HepG2 (cell line): Measurements from ENCODE around the gene ADI1. TPM values are rescaled to one million over a fixed set of nuclear protein-coding genes. Genes with fewer than 3 reads are reported as not detected.
A peak's percentile ranks its signal among the peaks of the same experiment; 100 is the strongest.

Source experiments
- AHR ChIP-seq: IDR thresholded peaks from 2 replicates; pipeline ENCODE4 v1.6.1; 2018; ENCODE audit warnings: missing genetic modification reagents, missing compliant biosample characterization
- ATF1 ChIP-seq: IDR thresholded peaks from 2 replicates; pipeline ENCODE4 v1.6.1; 2016; ENCODE audit warnings: mild to moderate bottlenecking, control low read depth
- ATRX ChIP-seq: sonication (generic); formaldehyde crosslinking; IDR thresholded peaks from 2 replicates; pipeline ENCODE4 v1.4.0; 2020; ENCODE audit warnings: missing genetic modification reagents, borderline replicate concordance
- BRCA1 ChIP-seq: sonication (generic); formaldehyde crosslinking; IDR thresholded peaks from 2 replicates; pipeline ENCODE4 v1.4.0; 2020; ENCODE audit warnings: missing genetic modification reagents
- CENPX ChIP-seq: sonication (generic); formaldehyde crosslinking; IDR thresholded peaks from 2 replicates; pipeline ENCODE4 v1.9.0; 2021; ENCODE audit warnings: mild to moderate bottlenecking, missing genetic modification reagents, moderate library complexity
- CHCHD3 ChIP-seq: sonication (generic); formaldehyde crosslinking; IDR thresholded peaks from 2 replicates; pipeline ENCODE4 v1.8.0; 2022; ENCODE audit warnings: mild to moderate bottlenecking, missing genetic modification reagents, moderate library complexity
- ETV5 ChIP-seq: IDR thresholded peaks from 2 replicates; pipeline ENCODE4 v1.6.1; 2018; ENCODE audit warnings: missing biosample characterization, missing genetic modification reagents, inconsistent platforms, borderline replicate concordance
- NR1H2 ChIP-seq: sonication (generic); formaldehyde crosslinking; IDR thresholded peaks from 2 replicates; pipeline ENCODE4 v1.8.1; 2022; ENCODE audit warnings: low read depth, missing genetic modification reagents, borderline replicate concordance
- PATZ1 ChIP-seq: sonication (generic); formaldehyde crosslinking; IDR thresholded peaks from 2 replicates; pipeline ENCODE4 v1.4.0; 2020; ENCODE audit warnings: missing genetic modification reagents
- RCOR2 ChIP-seq: IDR thresholded peaks from 2 replicates; pipeline ENCODE4 v1.6.1; 2016; ENCODE audit warnings: missing biosample characterization, missing genetic modification reagents
- SALL1 ChIP-seq: sonication (generic); formaldehyde crosslinking; IDR thresholded peaks from 2 replicates; pipeline ENCODE4 v1.8.0; 2022; ENCODE audit warnings: mild to moderate bottlenecking, missing genetic modification reagents
- THAP11 ChIP-seq: IDR thresholded peaks from 2 replicates; pipeline ENCODE4 v1.6.1; 2016; ENCODE audit warnings: missing biosample characterization, missing genetic modification reagents
- ZFAT ChIP-seq: sonication (generic); formaldehyde crosslinking; conservative IDR thresholded peaks from 2 replicates; pipeline ENCODE4 v1.8.1; 2023; ENCODE audit warnings: missing genetic modification reagents, inconsistent platforms
- ZNF274 ChIP-seq: sonication (generic); formaldehyde crosslinking; IDR thresholded peaks from 2 replicates; pipeline ENCODE4 v1.5.1; 2020; ENCODE audit warnings: mild to moderate bottlenecking, missing genetic modification reagents
- ZNF292 ChIP-seq: sonication (generic); formaldehyde crosslinking; IDR thresholded peaks from 2 replicates; pipeline ENCODE4 v1.8.1; 2022; ENCODE audit warnings: mild to moderate bottlenecking, low read depth, missing genetic modification reagents, borderline replicate concordance
- ZNF556 ChIP-seq: sonication (generic); formaldehyde crosslinking; IDR thresholded peaks from 2 replicates; pipeline ENCODE4 v1.4.0; 2020; ENCODE audit warnings: mild to moderate bottlenecking, missing genetic modification reagents, borderline replicate concordance
- ZNF75D ChIP-seq: sonication (generic); formaldehyde crosslinking; IDR thresholded peaks from 2 replicates; pipeline ENCODE4 v1.8.1; 2023; ENCODE audit warnings: missing genetic modification reagents, mild to moderate bottlenecking, borderline replicate concordance
- ZNF879 ChIP-seq: sonication (generic); formaldehyde crosslinking; IDR thresholded peaks from 2 replicates; pipeline ENCODE4 v1.8.1; 2023; ENCODE audit warnings: missing genetic modification reagents
- ZSCAN20 ChIP-seq: sonication (generic); formaldehyde crosslinking; IDR thresholded peaks from 2 replicates; pipeline ENCODE4 v1.4.0; 2020; ENCODE audit warnings: missing genetic modification reagents, mild to moderate bottlenecking, borderline replicate concordance
- polyA plus RNA-seq, 8 experiments: library from polyadenylated mRNA; depleted of rRNA in 3 of 8; stranded (reverse) in 7 of 8; unstranded in 1 of 8; fragments of >200 nt; fragmentation: Illumina TruSeq in 4 of 8; extraction: Trizol in 4 of 8; gene quantifications; 2 replicates each; pipeline versions ENCODE4 v1.2.1 to v1.2.3, GENCODE V29; 2011 to 2016; ENCODE audit warnings: low read depth in 4 of 8, missing spikeins in 1 of 8, mixed read lengths in 1 of 8; ENCODE audit not compliant: insufficient read depth in 1 of 8
- total RNA-seq, 5 experiments: library from RNA; depleted of rRNA; stranded (reverse); fragments of >200 nt; fragmentation: Illumina TruSeq; extraction: Trizol; gene quantifications; 2 replicates each; pipeline ENCODE4 v1.2.3, GENCODE V29; 2016; ENCODE audit warnings: low read depth in 1 of 5
- TF ChIP-seq, protein P1 (sequence below): sonication (generic); formaldehyde crosslinking; IDR thresholded peaks from 2 replicates; pipeline ENCODE4 v1.5.1; 2020; ENCODE audit warnings: mild to moderate bottlenecking, missing genetic modification reagents
- TF ChIP-seq, protein P2 (sequence below): sonication (generic); formaldehyde crosslinking; IDR thresholded peaks from 2 replicates; pipeline ENCODE4 v1.4.0; 2020; ENCODE audit warnings: missing genetic modification reagents, borderline replicate concordance

The ADI1 gene
- total and polyA plus RNA-seq, 2 of the 13 experiments (the other 11 are each of a cell fraction or from before 2014, with no cell fraction given) = 28.7 to 123 TPM

- TF ChIP-seq ETV5 = peak; percentile 87
- TF ChIP-seq SALL1 (CRISPR knock-in tag) = peak; percentile 95
- no peak for TF ChIP-seq ZNF75D
- peak; percentile 95 for TF ChIP-seq THAP11
- peak; percentile 73 for TF ChIP-seq BRCA1
- TF ChIP-seq CHCHD3 = peak; percentile 84
- peak; percentile 96 for TF ChIP-seq ZNF556
- no peak; the same call in 1 of the 2 replicates for TF ChIP-seq ZNF292 (CRISPR knock-in tag)
- peak; percentile 14 for TF ChIP-seq ZSCAN20 (CRISPR knock-in tag)
- peak; percentile 81 for TF ChIP-seq AHR
- no peak for TF ChIP-seq ATRX (CRISPR knock-in tag)
- 0 out of 2 replicates have a peak, but pooled peaks have one; percentile 58 for TF ChIP-seq ZFAT (CRISPR knock-in tag)
- no peak for TF ChIP-seq CENPX (CRISPR knock-in tag)
- TF ChIP-seq, protein P1, sequence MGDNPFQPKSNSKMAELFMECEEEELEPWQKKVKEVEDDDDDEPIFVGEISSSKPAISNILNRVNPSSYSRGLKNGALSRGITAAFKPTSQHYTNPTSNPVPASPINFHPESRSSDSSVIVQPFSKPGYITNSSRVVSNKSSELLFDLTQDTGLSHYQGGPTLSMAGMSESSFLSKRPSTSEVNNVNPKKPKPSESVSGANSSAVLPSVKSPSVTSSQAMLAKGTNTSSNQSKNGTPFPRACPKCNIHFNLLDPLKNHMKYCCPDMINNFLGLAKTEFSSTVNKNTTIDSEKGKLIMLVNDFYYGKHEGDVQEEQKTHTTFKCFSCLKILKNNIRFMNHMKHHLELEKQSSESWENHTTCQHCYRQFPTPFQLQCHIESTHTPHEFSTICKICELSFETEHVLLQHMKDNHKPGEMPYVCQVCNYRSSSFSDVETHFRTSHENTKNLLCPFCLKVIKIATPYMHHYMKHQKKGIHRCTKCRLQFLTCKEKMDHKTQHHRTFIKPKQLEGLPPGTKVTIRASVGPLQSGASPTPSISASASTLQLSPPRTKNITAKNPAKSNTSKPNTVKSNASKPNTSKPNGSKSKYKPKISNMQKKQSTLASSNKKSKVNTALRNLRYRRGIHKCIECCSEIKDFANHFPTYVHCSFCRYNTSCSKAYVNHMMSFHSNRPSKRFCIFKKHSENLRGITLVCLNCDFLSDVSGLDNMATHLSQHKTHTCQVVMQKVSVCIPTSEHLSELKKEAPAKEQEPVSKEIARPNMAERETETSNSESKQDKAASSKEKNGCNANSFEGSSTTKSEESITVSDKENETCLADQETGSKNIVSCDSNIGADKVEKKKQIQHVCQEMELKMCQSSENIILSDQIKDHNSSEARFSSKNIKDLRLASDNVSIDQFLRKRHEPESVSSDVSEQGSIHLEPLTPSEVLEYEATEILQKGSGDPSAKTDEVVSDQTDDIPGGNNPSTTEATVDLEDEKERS (CRISPR knock-in tag) = peak; percentile 99
- peak; percentile 99 for TF ChIP-seq ATF1
- TF ChIP-seq, protein P2, sequence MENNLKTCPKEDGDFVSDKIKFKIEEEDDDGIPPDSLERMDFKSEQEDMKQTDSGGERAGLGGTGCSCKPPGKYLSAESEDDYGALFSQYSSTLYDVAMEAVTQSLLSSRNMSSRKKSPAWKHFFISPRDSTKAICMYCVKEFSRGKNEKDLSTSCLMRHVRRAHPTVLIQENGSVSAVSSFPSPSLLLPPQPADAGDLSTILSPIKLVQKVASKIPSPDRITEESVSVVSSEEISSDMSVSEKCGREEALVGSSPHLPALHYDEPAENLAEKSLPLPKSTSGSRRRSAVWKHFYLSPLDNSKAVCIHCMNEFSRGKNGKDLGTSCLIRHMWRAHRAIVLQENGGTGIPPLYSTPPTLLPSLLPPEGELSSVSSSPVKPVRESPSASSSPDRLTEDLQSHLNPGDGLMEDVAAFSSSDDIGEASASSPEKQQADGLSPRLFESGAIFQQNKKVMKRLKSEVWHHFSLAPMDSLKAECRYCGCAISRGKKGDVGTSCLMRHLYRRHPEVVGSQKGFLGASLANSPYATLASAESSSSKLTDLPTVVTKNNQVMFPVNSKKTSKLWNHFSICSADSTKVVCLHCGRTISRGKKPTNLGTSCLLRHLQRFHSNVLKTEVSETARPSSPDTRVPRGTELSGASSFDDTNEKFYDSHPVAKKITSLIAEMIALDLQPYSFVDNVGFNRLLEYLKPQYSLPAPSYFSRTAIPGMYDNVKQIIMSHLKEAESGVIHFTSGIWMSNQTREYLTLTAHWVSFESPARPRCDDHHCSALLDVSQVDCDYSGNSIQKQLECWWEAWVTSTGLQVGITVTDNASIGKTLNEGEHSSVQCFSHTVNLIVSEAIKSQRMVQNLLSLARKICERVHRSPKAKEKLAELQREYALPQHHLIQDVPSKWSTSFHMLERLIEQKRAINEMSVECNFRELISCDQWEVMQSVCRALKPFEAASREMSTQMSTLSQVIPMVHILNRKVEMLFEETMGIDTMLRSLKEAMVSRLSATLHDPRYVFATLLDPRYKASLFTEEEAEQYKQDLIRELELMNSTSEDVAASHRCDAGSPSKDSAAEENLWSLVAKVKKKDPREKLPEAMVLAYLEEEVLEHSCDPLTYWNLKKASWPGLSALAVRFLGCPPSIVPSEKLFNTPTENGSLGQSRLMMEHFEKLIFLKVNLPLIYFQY (CRISPR knock-in tag) = peak; percentile 79
- peak; percentile 99 for TF ChIP-seq ZNF274 (CRISPR knock-in tag)
- TF ChIP-seq ZNF879 = peak; percentile 81; the same call in 1 of the 2 replicates
- 0 out of 2 replicates have a peak, but pooled peaks have one; percentile 33 for TF ChIP-seq RCOR2 (CRISPR knock-in tag)
- peak; percentile 96 for TF ChIP-seq PATZ1 (CRISPR knock-in tag)
- TF ChIP-seq NR1H2 (CRISPR knock-in tag) = no peak
Observed at GRCh38 chr2:3558205-3559014, 39.1 kb upstream of the ADI1 start, which contains the start of gene RNASEH1 (continued).
